Measurements from ENCODE around the gene KCNA1. TPM values are rescaled to one million over a fixed set of nuclear protein-coding genes. Genes with fewer than 3 reads are reported as not detected.

Gene KCNA1
- total RNA-seq, 1 experiment from 2014 or later = 0.98 TPM

GRCh38 chr12:4943938-4944284 lies 34.2 kb downstream of the KCNA1 start:
- no peaks in the 10 kb centered on the region for H3K23me2 ChIP-seq (ENCODE audit: insufficient read length, low read depth, low read length, poor library complexity, severe bottlenecking)
- H2AK5ac ChIP-seq (ENCODE audit: insufficient read length, low read length) = no peak overlapping the region
- H3K4ac ChIP-seq (ENCODE audit: low read depth, low read length) = no peak overlapping the region
- Mint-ChIP-seq H3K36me3 (ENCODE audit: insufficient read depth in 1 of 3, low read depth in 3 of 3) (no peaks in the 10 kb centered on the region), H3K4me1 (no peaks in the 10 kb centered on the region), H3K4me3 (no peak overlapping the region), H3K27ac (no peak overlapping the region), H3K27me3 (ENCODE audit: low read depth) (peaks cover 12% of the 10 kb centered on the region), H3K9me3 (no peaks in the 10 kb centered on the region)
- no peak overlapping the region for H3K56ac ChIP-seq (ENCODE audit: insufficient read length, low read depth, low read length)
- H3K18ac ChIP-seq (ENCODE audit: insufficient read length, low read depth, low read length) = no peak overlapping the region
- H2BK20ac ChIP-seq (ENCODE audit: low read depth, low read length, poor library complexity, severe bottlenecking) = no peak overlapping the region
- H3K27ac ChIP-seq (ENCODE audit: insufficient read length, low read depth, low read length) = no peak overlapping the region
- H3K9ac ChIP-seq (ENCODE audit: extremely low read depth, insufficient read length, low read length) = no peak overlapping the region
- no peak overlapping the region for H2BK15ac ChIP-seq (ENCODE audit: low read depth, low read length)
- DNase-seq = no peak
- no peak overlapping the region for H4K5ac ChIP-seq (ENCODE audit: insufficient read length, low read depth, low read length)
- H4K20me1 ChIP-seq (ENCODE audit: control insufficient read depth, insufficient read depth, insufficient read length) = no peaks in the 10 kb centered on the region
- no peak overlapping the region for H4K8ac ChIP-seq (replicated peaks; ENCODE audit: insufficient read length, low read depth, low read length)
- H3T11ph ChIP-seq (ENCODE audit: low read length) = no peak overlapping the region
- no CpG with 5 or more reads among the region's 4 CpGs for WGBS (ENCODE audit: extremely low coverage, insufficient read length, low lambda C conversion rate)
- H2AFZ ChIP-seq (ENCODE audit: low read length) = no peak overlapping the region
- TF ChIP-seq, protein P1, sequence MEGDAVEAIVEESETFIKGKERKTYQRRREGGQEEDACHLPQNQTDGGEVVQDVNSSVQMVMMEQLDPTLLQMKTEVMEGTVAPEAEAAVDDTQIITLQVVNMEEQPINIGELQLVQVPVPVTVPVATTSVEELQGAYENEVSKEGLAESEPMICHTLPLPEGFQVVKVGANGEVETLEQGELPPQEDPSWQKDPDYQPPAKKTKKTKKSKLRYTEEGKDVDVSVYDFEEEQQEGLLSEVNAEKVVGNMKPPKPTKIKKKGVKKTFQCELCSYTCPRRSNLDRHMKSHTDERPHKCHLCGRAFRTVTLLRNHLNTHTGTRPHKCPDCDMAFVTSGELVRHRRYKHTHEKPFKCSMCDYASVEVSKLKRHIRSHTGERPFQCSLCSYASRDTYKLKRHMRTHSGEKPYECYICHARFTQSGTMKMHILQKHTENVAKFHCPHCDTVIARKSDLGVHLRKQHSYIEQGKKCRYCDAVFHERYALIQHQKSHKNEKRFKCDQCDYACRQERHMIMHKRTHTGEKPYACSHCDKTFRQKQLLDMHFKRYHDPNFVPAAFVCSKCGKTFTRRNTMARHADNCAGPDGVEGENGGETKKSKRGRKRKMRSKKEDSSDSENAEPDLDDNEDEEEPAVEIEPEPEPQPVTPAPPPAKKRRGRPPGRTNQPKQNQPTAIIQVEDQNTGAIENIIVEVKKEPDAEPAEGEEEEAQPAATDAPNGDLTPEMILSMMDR (conservative IDR thresholded peaks at IDR 0.05) = no peak
- H3K79me2 ChIP-seq (ENCODE audit: insufficient read depth, low read length) = no peaks in the 10 kb centered on the region
- H3K23ac ChIP-seq (ENCODE audit: insufficient read length, low read depth, low read length) = no peak overlapping the region
- H2BK12ac ChIP-seq (ENCODE audit: insufficient read length, low read depth, low read length) = no peak overlapping the region
- H3K79me1 ChIP-seq (ENCODE audit: insufficient read depth, low read depth, low read length, poor library complexity, severe bottlenecking) = no peaks in the 10 kb centered on the region
- H2BK5ac ChIP-seq (ENCODE audit: insufficient read length, low read length) = no peak overlapping the region
- no peak overlapping the region for H3K14ac ChIP-seq (ENCODE audit: insufficient read depth, low read length)
- H3K4me2 ChIP-seq (ENCODE audit: insufficient read depth, insufficient read length, low read length) = no peak overlapping the region
- H2BK120ac ChIP-seq (ENCODE audit: low read depth, low read length, poor library complexity, severe bottlenecking) = no peak overlapping the region
- H3K4me1 ChIP-seq (ENCODE audit: insufficient read depth, low read length) = no peaks in the 10 kb centered on the region
- no peaks in the 10 kb centered on the region for H3K9me3 ChIP-seq (ENCODE audit: control insufficient read depth, low read depth, low read length)
- H3K27me3 ChIP-seq (ENCODE audit: insufficient read depth, low read length) = no peaks in the 10 kb centered on the region
- H4K91ac ChIP-seq (ENCODE audit: insufficient read length, low read depth, low read length) = no peak overlapping the region
